Hypothalamus (tissue), 51 donors: Measurements from ENCODE around the gene ZSCAN5C.
"Not testable (repeated sequence)": the region's sequence is repeated elsewhere in the genome, so short reads cannot be mapped to it uniquely, and the experiment has no call there.

Experiments used
- DNase-seq, 51 donors: peaks; one replicate each; lab custom pipeline; 2025; lab: John Stamatoyannopoulos, UW

Gene ZSCAN5C, protein sequence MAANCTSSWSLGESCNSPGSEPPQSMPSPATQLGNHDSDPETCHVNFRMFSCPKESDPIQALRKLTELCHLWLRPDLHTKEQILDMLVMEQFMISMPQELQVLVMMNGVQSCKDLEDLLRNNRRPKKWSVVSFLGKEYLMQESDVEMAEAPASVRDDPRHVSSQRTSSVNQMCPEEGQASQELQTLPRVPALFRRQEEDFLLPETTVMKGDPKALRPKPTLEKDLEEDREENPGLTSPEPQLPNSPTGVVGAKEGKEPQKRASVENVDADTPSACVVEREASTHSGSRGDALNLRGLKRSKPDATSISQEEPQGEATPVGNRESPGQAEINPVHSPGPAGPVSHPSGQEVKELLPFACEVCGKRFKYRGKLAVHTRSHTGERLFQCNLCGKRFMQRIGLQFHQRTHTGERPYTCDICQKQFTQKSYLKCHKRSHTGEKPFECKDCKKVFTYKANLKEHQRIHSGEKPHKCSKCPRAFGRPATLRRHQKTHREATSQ

DNA sequence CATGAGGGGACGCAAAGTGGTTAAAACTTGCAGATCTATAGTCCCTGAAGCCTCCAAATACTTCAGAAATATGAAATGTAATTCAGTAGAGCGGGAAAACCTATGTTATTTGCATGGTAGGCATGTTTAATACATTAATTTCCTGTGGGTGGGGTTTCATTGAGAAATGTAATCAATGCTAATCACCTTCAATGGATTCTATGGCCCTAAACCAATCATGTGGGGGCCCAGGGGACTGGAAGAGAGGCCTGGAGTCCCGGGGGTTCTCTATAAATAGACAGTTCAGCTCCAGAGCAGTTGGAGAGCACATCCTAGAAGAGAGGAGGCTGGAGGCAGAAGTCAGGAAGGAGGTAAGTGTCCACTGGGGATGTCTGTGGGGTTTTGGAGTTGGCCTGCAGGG is at the start of gene ZSCAN5C:
Gene ZSCAN5C, plus strand, starts transcription at position 301 of the 400 bp plus-strand sequence. CDS start 3,641 bp downstream, outside the sequence.
- no peak for DNase-seq

- no peak for DNase-seq
These were observed 49.4 kb upstream of the ZSCAN5C start for GRCh38 chr19:56152644-56153043.

GRCh38 chr19:56153507-56153906 is 48.6 kb upstream of the ZSCAN5C start:
- no peak for DNase-seq

DNA sequence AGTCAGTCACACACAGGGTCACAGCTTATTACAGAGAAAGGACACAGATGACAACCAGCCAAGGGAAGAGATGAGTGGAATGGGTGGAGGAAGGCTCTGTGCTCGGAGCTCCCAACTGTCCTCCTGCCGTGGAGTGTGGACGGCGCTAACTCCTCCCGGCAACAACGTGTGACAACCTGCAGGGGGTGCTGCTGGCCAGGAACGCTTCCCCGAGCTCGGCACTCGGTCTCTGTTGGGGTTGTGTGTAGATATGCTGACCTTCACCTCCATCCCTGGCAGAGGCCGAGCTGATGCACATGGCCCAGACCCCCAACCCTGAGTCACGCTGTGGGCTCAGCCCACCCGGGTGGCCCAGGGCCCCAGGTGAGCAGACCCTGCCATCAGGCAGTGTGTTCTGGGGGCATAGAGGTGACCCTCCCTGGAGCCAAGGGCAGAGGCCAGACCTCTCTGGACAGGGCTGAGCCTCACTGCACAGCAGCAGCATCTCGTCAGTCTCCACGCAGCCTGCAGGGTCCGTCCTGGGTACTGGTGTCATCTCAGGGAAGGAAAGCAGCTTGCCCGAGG is 46.9 kb upstream of the ZSCAN5C start:
- peak in 1 of 51 donors; percentile 8 for DNase-seq

DNA sequence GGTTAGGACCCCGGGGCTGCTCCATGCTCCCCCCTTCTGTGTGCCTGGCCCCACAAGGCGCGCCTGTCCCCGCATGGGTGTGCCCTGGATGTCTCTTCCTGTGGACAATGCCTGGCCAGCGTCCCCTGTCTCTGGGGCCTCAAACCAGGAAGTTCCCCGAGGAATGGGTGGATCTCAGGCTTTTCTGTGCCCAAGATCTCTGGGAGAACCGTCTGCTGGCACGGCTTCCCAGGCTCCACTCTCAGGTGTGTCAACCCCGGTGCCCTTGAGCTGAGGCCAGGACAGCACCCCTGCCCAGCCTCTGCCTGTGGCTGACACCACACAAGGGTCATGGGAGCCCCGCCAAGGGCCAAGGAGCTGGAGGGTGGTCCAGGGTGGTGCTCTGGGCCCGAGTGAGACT is 45.3 kb upstream of the ZSCAN5C start:
- DNase-seq = no peak

DNA sequence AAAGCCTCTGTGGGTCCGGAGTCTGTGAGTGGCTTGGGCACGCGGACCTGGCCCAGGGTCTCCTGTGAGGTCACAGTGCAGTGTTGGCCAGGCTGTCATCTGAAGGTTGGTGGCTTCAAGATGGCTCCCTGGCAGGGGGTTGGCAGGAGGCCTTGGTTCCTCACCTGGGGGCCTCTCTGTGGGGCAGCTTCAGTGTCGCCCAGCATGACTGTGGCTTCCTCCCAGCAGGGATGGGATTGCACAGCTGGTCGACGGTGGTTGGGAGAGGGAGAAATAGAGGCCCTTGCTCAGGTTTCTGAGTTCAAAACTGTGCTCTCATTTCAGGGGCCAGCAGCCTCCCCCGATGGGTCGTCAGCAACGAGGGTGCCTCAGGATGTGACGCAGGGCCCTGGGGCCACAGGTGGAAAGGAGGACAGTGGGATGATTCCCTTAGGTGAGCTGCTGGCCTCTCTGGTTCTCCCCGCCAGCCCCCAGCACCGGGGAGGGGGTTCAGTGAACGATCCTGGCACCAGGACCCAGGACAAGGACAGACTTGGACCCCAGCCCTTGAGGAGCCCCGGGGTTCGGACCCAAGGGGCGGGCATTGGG is 43.8 kb upstream of the ZSCAN5C start:
- no peak for DNase-seq

DNA sequence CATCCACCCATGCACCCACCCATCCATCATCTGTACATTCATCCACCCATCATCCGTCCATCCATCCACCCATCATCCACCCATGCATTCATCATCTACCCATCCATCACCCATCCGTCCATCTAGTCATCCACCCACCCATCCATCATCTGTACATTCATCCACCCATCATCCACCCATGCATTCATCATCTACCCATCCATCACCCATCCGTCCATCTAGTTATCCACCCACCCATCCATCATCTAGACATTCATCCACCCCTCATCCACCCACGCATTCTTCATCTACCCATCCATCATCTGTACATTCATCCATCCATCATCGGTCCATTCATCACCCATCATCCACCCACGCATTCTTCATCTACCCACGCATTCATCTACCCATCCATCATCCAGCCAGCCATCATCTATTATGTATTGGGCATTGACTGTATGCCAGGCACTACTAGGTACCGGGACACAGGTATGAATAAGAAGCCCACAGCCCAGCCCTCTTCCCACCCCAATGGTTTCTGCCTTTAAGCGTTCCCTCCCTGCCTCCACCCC is 43.0 kb upstream of the ZSCAN5C start:
- no peak for DNase-seq

- DNase-seq = no peak
These were observed 42.3 kb upstream of the ZSCAN5C start for GRCh38 chr19:56159622-56160271.

- no peak for DNase-seq
These were observed 40.5 kb upstream of the ZSCAN5C start for GRCh38 chr19:56161534-56161933.

DNA sequence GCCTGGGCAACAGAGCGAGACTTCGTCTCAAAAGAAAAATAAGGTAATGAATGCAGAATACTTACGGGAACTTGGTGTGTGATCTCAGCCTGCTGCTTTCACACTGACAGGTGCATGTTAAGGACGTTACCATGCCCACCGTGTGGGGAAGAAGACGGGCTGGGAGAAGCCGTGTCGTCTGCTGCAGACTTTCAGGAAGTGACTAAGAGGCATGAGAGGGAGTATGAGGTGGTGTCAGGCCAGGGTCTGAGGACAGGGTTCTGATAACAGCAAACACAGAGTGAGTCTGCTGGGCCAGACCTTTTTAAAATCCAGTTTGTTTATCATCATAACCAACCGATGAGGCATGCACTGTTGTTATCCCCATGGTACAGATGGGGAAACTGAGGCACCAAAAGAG is 39.8 kb upstream of the ZSCAN5C start:
- no peak for DNase-seq

- DNase-seq = no peak
These were observed 39.0 kb upstream of the ZSCAN5C start for GRCh38 chr19:56163097-56163496.

DNA sequence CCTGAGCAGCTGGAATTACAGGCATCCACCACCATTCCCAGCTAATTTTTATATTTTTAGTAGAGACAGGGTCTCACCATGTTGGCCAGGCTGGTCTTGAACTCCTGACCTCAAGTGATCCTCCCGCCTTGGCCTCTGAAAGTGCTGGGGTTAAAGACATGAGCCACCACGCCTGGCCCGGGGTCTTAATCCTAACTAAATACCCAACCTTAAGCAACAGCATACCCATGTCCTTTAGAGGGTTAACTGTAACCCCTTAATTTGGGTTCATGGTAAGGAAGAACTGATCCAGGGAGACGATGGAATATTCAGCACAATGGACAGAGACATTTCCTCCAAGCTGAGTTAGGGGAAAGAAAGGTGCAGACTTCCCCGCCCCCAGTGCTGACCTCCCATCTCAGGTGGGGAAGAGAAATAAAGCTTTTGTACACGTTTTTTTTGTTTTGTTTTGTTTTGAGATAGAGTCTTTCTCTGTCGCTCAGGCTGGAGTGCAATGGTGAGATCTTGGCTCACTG is 35.0 kb upstream of the ZSCAN5C start:
- DNase-seq = no peak

- DNase-seq = peak in 2 of 51 donors; percentile 1 to 14
These were observed 31.8 kb upstream of the ZSCAN5C start for GRCh38 chr19:56170261-56170660.

DNA sequence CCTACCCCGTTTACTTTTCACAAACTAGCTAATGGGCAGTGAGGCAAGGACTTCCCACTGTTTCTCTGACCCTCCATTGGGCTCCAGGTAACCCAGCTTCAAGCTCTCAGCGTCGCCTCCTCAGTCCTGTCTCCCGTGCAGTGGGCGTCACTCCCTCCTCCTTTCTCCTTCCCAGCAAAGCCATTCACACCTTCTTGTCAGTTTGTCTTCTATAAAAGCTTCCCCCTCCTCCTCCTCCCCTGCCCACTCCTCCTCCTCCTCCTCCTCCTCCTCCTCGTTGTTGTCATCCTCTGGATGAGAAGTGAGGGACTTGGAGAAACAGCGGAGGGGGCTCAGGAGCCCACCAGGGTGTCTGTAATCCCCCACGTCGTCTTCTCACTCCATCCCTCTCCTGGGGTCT is 28.0 kb upstream of the ZSCAN5C start:
- DNase-seq = no peak

GRCh38 chr19:56174550-56174949 is 27.5 kb upstream of the ZSCAN5C start:
- DNase-seq = no peak

GRCh38 chr19:56175861-56176307 is 26.2 kb upstream of the ZSCAN5C start, which contains the start of gene GALP:
Gene GALP, plus strand, starts transcription at chr19:56176008. Its CDS starts 1,101 bp downstream, at chr19:56177109.
- DNase-seq = not testable (repeated sequence)

DNA sequence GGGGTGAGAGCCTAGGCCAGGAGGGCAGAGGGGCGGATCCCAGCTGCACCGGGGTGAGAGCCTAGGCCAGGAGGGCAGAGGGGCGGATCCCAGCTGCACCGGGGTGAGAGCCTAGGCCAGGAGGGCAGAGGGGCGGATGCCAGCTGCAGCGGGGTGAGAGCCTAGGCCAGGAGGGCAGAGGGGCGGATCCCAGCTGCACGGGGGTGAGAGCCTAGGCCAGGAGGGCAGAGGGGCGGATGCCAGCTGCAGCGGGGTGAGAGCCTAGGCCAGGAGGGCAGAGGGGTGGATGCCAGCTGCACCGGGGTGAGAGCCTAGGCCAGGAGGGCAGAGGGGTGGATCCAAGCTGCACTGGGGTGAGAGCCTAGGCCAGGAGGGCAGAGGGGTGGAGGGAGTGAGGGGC is 25.8 kb upstream of the ZSCAN5C start:
- not testable (repeated sequence) for DNase-seq

DNA sequence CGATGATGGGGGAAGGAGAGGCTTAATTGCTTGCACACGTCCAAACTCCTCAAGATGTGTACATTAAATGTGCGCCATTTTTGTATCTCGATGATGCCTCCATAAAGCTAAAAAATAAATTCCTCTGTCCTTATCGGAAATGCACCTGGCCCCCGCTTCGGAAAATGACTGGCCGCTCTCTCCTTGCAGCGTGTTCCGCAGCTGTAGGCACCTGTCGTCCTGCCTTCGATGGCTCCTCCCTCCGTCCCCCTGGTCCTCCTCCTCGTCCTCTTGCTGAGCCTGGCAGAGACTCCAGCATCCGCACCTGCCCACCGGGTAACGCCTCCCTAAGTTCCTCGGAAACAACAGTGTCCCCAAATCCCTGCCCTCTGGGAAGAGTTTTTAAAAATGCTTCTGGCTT is 25.2 kb upstream of the ZSCAN5C start:
- DNase-seq = no peak

- DNase-seq = no peak
These were observed 24.4 kb upstream of the ZSCAN5C start for GRCh38 chr19:56177564-56178243.

- DNase-seq = no peak
These were observed 12.3 kb upstream of the ZSCAN5C start for GRCh38 chr19:56189785-56190184.
